Forelimb muscle (tissue), 1 donor: Measurements from ENCODE around the gene PHOSPHO1. TPM values are rescaled to one million over a fixed set of nuclear protein-coding genes. Genes with fewer than 3 reads are reported as not detected.

Experiments used
- DNase-seq: peaks from one replicate; pipeline ENCODE4 v3.0.0-alpha.2; 2013; ENCODE audit warnings: low read depth
- polyA plus RNA-seq: library from polyadenylated mRNA; unstranded; fragments of 120-200 nt; gene quantifications from one replicate; pipeline ENCODE4 v1.2.1, GENCODE V29; 2013; ENCODE audit not compliant: insufficient read length

Gene PHOSPHO1
- polyA plus RNA-seq, 1 donor = 18.9 TPM

- DNase-seq = no peak
Observed at GRCh38 chr17:49218941-49219913, 11.4 kb downstream of the PHOSPHO1 start.

GRCh38 chr17:49217651-49218413 is 12.8 kb downstream of the PHOSPHO1 start:
- DNase-seq = no peak

- no peak for DNase-seq
Observed at GRCh38 chr17:49216953-49217650, 13.5 kb downstream of the PHOSPHO1 start.

GRCh38 chr17:49216482-49216881 is 14.1 kb downstream of the PHOSPHO1 start:
- DNase-seq = no peak

- DNase-seq = no peak
Observed at GRCh38 chr17:49214676-49215360, 15.8 kb downstream of the PHOSPHO1 start.

- DNase-seq = no peak
Observed at GRCh38 chr17:49213847-49214246, 16.7 kb downstream of the PHOSPHO1 start.

GRCh38 chr17:49213399-49213798 is 17.2 kb downstream of the PHOSPHO1 start:
- DNase-seq = no peak

- no peak for DNase-seq
Observed at GRCh38 chr17:49210158-49211029, 20.2 kb downstream of the PHOSPHO1 start, which contains the start of the genes ABI3 and GNGT2. ABI3 (plus strand) TSS chr17:49210707; CDS start chr17:49210725, 18 bp downstream. GNGT2 (minus strand) TSS chr17:49210574; CDS start chr17:49207422, 3,152 bp downstream.

- DNase-seq = no peak
Observed at GRCh38 chr17:49209061-49209571, 21.5 kb downstream of the PHOSPHO1 start.

- DNase-seq = no peak
Observed at GRCh38 chr17:49204516-49204915, 26.1 kb downstream of the PHOSPHO1 start.

- no peak for DNase-seq
Observed at GRCh38 chr17:49203796-49204195, 26.8 kb downstream of the PHOSPHO1 start.

- DNase-seq = no peak
Observed at GRCh38 chr17:49201481-49201927, 29.1 kb downstream of the PHOSPHO1 start.

GRCh38 chr17:49200423-49201083 is 30.0 kb downstream of the PHOSPHO1 start:
- no peak for DNase-seq

GRCh38 chr17:49198211-49198610 is 32.4 kb downstream of the PHOSPHO1 start:
- no peak for DNase-seq

GRCh38 chr17:49197346-49197998 is 33.1 kb downstream of the PHOSPHO1 start:
- DNase-seq = no peak

- DNase-seq = no peak
Observed at GRCh38 chr17:49196520-49196919, 34.1 kb downstream of the PHOSPHO1 start.

GRCh38 chr17:49195751-49196150 is 34.8 kb downstream of the PHOSPHO1 start:
- DNase-seq = no peak

- DNase-seq = no peak
Observed at GRCh38 chr17:49194297-49194607, 36.3 kb downstream of the PHOSPHO1 start.
